ENCODE measurements around the gene INHA. TPM values are rescaled to one million over a fixed set of nuclear protein-coding genes. Genes with fewer than 3 reads are reported as not detected.

Gene INHA
- total RNA-seq, 4 donors from 2014 or later: 0.50 to 1.1 (median 0.81) TPM; not detected in 1

DNA sequence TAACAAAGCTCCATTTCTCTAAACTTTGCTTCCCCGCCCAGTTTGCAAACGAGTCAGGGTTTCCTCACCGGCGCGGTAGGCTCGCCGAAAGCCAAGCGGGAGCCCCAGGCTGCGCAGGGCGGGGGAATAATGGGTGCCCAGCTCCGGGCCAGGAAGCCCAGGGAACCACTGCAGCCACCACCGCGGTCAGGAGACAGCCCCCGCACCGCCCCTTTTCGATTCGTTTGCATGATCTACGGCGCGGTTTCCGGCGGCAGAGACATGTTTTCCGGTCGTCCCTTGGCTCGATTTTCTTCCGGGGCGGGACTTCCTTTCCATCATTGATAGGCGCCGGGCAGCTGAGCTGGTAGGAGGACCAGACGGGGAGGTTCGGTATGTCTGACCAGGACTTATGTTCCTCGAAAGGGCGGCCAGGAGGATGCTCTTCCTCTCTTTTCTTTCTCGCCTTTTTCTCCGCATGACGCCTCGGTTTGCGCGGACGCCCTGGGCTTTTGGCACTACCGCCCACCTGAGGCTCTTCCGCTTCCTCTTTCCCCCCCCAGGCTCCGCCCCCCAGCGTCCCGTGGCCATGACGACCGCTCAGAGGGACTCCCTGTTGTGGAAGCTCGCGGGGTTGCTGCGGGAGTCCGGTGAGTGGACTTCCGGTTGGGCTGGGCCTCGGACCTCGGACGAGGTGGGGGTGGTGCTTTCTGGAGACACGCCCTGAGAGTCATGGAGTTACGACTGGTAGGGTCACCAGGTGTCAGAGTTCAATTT lies 25.6 kb downstream of the INHA start, which contains the start of gene STK11IP:
TSS of gene STK11IP (plus strand) at position 306 of the 756 bp plus-strand sequence. CDS start at position 569, 263 bp downstream.
- no peaks in the 10 kb centered on the region for H3K27me3 ChIP-seq
- peak; percentile 48 to 94 for TF ChIP-seq POLR2A (IDR thresholded peaks at IDR 0.05)
- TF ChIP-seq, protein P1, sequence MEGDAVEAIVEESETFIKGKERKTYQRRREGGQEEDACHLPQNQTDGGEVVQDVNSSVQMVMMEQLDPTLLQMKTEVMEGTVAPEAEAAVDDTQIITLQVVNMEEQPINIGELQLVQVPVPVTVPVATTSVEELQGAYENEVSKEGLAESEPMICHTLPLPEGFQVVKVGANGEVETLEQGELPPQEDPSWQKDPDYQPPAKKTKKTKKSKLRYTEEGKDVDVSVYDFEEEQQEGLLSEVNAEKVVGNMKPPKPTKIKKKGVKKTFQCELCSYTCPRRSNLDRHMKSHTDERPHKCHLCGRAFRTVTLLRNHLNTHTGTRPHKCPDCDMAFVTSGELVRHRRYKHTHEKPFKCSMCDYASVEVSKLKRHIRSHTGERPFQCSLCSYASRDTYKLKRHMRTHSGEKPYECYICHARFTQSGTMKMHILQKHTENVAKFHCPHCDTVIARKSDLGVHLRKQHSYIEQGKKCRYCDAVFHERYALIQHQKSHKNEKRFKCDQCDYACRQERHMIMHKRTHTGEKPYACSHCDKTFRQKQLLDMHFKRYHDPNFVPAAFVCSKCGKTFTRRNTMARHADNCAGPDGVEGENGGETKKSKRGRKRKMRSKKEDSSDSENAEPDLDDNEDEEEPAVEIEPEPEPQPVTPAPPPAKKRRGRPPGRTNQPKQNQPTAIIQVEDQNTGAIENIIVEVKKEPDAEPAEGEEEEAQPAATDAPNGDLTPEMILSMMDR (IDR thresholded peaks at IDR 0.05): peak in 1 of 6 experiments; percentile 6
- peaks cover 0 to 13% of the 10 kb centered on the region in 2 donors for H3K4me1 ChIP-seq
- intact Hi-C loops (cut with DNase I): loop anchor here (2.0 kb wide), 1 partner anchor 49 kb away; no protein-coding TSS in a partner anchor
- peak; percentile 98 to 99 for DNase-seq
- peaks cover 6 to 12% of the 10 kb centered on the region in 2 donors for H3K36me3 ChIP-seq
- H3K4me3 ChIP-seq (replicated peaks in 1 of 3): peak within 1 kb of the TSS; percentile 35 to 77 (median 54)
- peak within 1 kb of the TSS; percentile 79 to 91 (median 89) for H3K27ac ChIP-seq
- H3K9me3 ChIP-seq: no peaks in the 10 kb centered on the region
- 0 to 1% methylated on average over 45 to 48 of the region's 57 CpGs for WGBS, 2 donors

DNA sequence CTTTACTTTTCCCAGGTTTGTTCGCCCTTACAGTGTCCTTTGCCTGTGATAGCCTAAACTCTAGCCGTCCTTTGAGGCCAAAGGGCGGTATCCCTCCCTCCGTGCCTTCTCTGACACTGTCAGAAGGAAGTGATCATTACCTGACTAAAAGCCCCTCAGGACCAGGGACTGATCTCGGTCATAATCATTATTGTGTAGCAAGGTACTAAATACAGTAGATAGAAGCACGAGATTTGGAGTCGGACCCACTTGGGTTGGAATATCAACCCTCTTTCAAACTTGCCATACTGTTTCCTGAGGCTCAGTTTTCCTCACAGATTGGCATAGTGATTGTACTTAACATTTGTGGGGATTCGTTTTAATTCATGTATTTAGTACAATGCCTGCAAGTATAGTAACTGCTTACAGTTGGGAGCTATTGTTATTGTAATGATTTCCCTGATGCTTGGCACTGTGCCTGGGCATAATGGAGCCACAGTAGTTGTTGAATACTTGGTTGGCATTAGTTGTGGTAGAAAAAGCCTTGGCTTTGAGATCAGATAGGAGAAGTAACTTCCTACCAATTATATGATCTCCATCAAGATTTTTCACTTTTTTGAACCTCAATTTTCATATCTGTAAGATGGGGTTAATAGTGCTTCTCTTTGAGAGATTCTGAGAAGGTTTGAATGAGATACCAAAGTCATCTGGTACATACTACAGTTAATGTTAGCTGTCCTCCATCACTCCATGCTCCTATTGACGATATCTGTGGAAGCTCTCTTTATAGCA lies 26.4 kb downstream of the INHA start:
- intact Hi-C loops (cut with DNase I): loop anchor here (2.0 kb wide), 1 partner anchor 50 kb away; no protein-coding TSS in a partner anchor
- Histone ChIP-seq H3K4me1 (peaks cover 0 to 13% of the 10 kb centered on the region in 2 donors), H3K27ac (peak overlapping the region; percentile 79 to 91 (median 89)), H3K9me3 (no peaks in the 10 kb centered on the region), H3K36me3 (peaks cover 6 to 17% of the 10 kb centered on the region in 2 donors), H3K4me3 (replicated peaks in 1 of 3) (peak overlapping the region; percentile 35 to 77 (median 54)), H3K27me3 (no peaks in the 10 kb centered on the region)
- DNase-seq: peak in 1 of 2 donors; percentile 23
- WGBS, 2 donors: 26 to 29% methylated on average over 9 of the region's 9 CpGs
- TF ChIP-seq, protein P1 (IDR thresholded peaks at IDR 0.05): no peak
- TF ChIP-seq POLR2A (IDR thresholded peaks at IDR 0.05): no peak

DNA sequence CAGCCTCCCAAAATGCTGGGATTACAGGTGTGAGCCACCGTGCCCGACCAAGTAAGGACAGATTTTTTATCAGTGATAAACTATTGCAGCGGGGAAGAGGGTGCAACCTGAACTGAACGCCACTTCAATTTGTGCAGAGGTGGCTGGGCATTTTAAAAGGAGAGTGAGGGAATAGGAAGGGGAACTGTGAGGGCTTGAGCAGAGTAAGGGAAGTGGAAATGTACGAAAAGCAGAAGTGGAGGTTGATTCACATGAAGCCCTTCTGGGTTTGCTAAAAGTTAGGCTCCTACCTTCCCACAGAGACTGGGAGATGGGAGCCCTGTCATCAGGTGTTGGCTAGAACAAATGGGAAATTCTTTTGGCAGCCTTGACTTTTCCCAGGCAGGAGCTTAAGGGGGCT lies 31.7 kb downstream of the INHA start:
- no peak for DNase-seq
- no peak overlapping the region for H3K27ac ChIP-seq

DNA sequence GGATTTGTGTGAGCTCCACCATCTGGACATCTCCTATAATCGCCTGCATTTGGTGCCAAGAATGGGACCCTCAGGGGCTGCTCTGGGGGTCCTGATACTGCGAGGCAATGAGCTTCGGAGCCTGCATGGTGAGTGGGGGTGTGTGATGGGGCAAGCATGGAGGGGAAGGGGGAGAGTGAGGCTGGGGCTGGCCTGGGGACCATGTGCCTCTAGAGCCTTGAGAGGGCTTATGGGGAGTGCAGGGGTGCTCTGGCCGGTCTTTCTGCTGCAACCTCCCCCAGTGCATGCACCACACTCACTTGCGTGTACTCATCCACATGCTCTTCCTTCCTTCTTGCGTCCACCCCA lies 33.5 kb downstream of the INHA start:
- 73 to 87% methylated on average over 6 of the region's 6 CpGs for WGBS, 2 donors
- Histone ChIP-seq H3K36me3 (peaks cover 37 to 50% of the 10 kb centered on the region in 2 donors), H3K27ac (no peak overlapping the region), H3K9me3 (no peaks in the 10 kb centered on the region), H3K27me3 (no peaks in the 10 kb centered on the region), H3K4me3 (replicated peaks in 1 of 3) (no peak overlapping the region), H3K4me1 (no peaks in the 10 kb centered on the region)
- no peak for DNase-seq
- TF ChIP-seq, protein P1 (IDR thresholded peaks at IDR 0.05): no peak
- TF ChIP-seq POLR2A (IDR thresholded peaks at IDR 0.05): no peak
- intact Hi-C loops (cut with DNase I): no loop called here

More for the DNA sequence above, 31.7 kb downstream of the INHA start:
- intact Hi-C loops (cut with DNase I): no loop called here
- TF ChIP-seq, protein P1 (IDR thresholded peaks at IDR 0.05): no peak
- no peak for TF ChIP-seq POLR2A (IDR thresholded peaks at IDR 0.05)
- Histone ChIP-seq H3K9me3 (no peaks in the 10 kb centered on the region), H3K4me1 (no peaks in the 10 kb centered on the region), H3K36me3 (peaks cover 30 to 46% of the 10 kb centered on the region in 2 donors), H3K27me3 (no peaks in the 10 kb centered on the region), H3K4me3 (replicated peaks in 1 of 3) (no peak overlapping the region)
- 92 to 97% methylated on average over 5 of the region's 5 CpGs for WGBS, 2 donors

Data from thyroid gland (tissue), 4 donors.